ENCODE results near the gene PPP1R15A.

Gene PPP1R15A

DNA sequence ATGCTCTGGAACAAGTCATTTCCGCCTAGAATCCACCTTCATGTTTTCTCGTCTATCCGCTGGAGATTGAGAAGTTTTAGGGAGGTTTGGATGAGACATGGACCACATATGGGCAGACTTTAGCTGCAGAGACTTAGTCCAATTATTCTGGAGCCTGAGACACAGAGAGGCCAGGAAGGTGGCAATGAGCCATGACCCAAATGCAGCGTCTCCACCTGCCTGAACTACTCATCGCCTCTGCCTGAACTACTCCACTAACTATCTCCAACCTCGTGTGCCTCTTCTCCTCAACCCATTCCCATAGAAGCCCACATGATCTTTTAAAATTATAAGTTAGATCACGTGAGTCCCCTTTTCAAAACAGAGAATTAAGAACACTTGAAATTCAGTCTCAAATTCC, 9.4 kb upstream of the PPP1R15A start:
- no CpG with 5 or more reads among the region's 7 CpGs for WGBS, 2 donors (ENCODE audit: extremely low coverage in 2 of 2, insufficient read length in 2 of 2, insufficient replicate concordance in 1 of 2)
- H2BK15ac ChIP-seq (ENCODE audit: low read length), result no peak overlapping the region
- DNase-seq (ENCODE audit: low spot score), result no peak
- H2BK5ac ChIP-seq (ENCODE audit: low read length), result no peak overlapping the region
- H3K27ac ChIP-seq (replicated peaks; ENCODE audit: low read length), result no peak overlapping the region
- H3K36me3 ChIP-seq (replicated peaks in 1 of 2; ENCODE audit: control insufficient read depth in 2 of 2, insufficient read depth in 2 of 2, low read length in 2 of 2), result peaks cover 3 to 40% of the 10 kb centered on the region in 2 donors
- no peaks in the 10 kb centered on the region for H3K27me3 ChIP-seq (ENCODE audit: control insufficient read depth in 3 of 3, insufficient read depth in 3 of 3, low read depth in 1 of 3, low read length in 3 of 3)
- no peak overlapping the region for H2AK5ac ChIP-seq (ENCODE audit: low read depth, low read length)
- no peak overlapping the region for H4K8ac ChIP-seq (ENCODE audit: low read depth, low read length)
- H2BK12ac ChIP-seq (ENCODE audit: low read length), result no peak overlapping the region
- no peak overlapping the region for H3K4me3 ChIP-seq (ENCODE audit: low read length in 2 of 2)
- H4K91ac ChIP-seq (ENCODE audit: low read depth, low read length, poor library complexity), result no peak overlapping the region
- no peak overlapping the region for H2BK120ac ChIP-seq (ENCODE audit: low read depth, low read length)
- no peak overlapping the region for H3K4me2 ChIP-seq (ENCODE audit: insufficient read depth, low read length, poor library complexity, severe bottlenecking)
- H2AFZ ChIP-seq (ENCODE audit: low read length), result no peak overlapping the region
- no peaks in the 10 kb centered on the region for H3K9me3 ChIP-seq (replicated peaks in 1 of 2; ENCODE audit: control insufficient read depth in 2 of 2, insufficient read depth in 1 of 2, low read depth in 1 of 2, low read length in 2 of 2)
- no peak overlapping the region for H3K18ac ChIP-seq (ENCODE audit: low read length)
- H3K14ac ChIP-seq (ENCODE audit: low read length), result no peak overlapping the region
- no peak overlapping the region for H3K23ac ChIP-seq (ENCODE audit: low read depth, low read length, poor library complexity)
- no peak overlapping the region for H3K9ac ChIP-seq (ENCODE audit: low read depth, low read length, poor library complexity)
- H3K4me1 ChIP-seq (ENCODE audit: control insufficient read depth in 2 of 2, insufficient read depth in 1 of 2, low read depth in 1 of 2, low read length in 2 of 2), result peaks cover 16 to 18% of the 10 kb centered on the region in 2 donors
- no peak overlapping the region for H3K4ac ChIP-seq (ENCODE audit: low read length)
- peaks cover 4% of the 10 kb centered on the region for H3K79me1 ChIP-seq (ENCODE audit: low read depth, low read length)

DNA sequence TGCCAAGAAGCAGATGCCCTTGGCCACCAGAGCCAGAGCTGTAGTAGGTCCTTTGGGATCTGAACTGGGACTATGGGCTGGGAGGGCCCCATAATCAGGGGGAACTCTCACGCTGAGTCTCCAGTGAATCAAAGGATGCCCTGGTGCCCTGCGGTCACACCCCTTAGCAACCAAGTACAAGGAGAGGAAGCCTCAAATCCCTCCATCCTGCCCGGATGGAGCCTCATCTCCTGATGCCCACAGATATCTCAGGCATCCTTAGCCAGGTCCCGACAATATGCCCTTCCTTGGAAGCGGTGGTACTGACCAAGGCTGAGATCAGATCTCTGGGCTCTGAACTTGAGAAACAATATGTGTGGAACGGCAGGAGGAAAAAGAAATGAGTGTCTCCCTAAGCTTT, 5.5 kb upstream of the PPP1R15A start:
- no peak overlapping the region for H2BK12ac ChIP-seq (ENCODE audit: low read length)
- no peak overlapping the region for H3K4me2 ChIP-seq (ENCODE audit: insufficient read depth, low read length, poor library complexity, severe bottlenecking)
- H3K14ac ChIP-seq (ENCODE audit: low read length), result no peak overlapping the region
- DNase-seq (ENCODE audit: low spot score), result no peak
- H3K79me1 ChIP-seq (ENCODE audit: low read depth, low read length), result peaks cover 4% of the 10 kb centered on the region
- peak overlapping the region; percentile 32 for H3K18ac ChIP-seq (ENCODE audit: low read length)
- H3K4me3 ChIP-seq (ENCODE audit: low read length in 2 of 2), result no peak overlapping the region
- H3K27me3 ChIP-seq (ENCODE audit: control insufficient read depth in 3 of 3, insufficient read depth in 3 of 3, low read depth in 1 of 3, low read length in 3 of 3), result no peaks in the 10 kb centered on the region
- peaks cover 25 to 29% of the 10 kb centered on the region in 2 donors for H3K4me1 ChIP-seq (ENCODE audit: control insufficient read depth in 2 of 2, insufficient read depth in 1 of 2, low read depth in 1 of 2, low read length in 2 of 2)
- peak overlapping the region; percentile 0 for H2AK5ac ChIP-seq (ENCODE audit: low read depth, low read length)
- no peak overlapping the region for H4K91ac ChIP-seq (ENCODE audit: low read depth, low read length, poor library complexity)
- no peak overlapping the region for H2AFZ ChIP-seq (ENCODE audit: low read length)
- no peak overlapping the region for H4K8ac ChIP-seq (ENCODE audit: low read depth, low read length)
- H3K27ac ChIP-seq (replicated peaks; ENCODE audit: low read length), result no peak overlapping the region
- H3K4ac ChIP-seq (ENCODE audit: low read length), result no peak overlapping the region
- H3K36me3 ChIP-seq (replicated peaks in 1 of 2; ENCODE audit: control insufficient read depth in 2 of 2, insufficient read depth in 2 of 2, low read length in 2 of 2), result peaks cover 3 to 14% of the 10 kb centered on the region in 2 donors
- H3K9me3 ChIP-seq (replicated peaks in 1 of 2; ENCODE audit: control insufficient read depth in 2 of 2, insufficient read depth in 1 of 2, low read depth in 1 of 2, low read length in 2 of 2), result no peaks in the 10 kb centered on the region
- WGBS, 2 donors (ENCODE audit: extremely low coverage in 2 of 2, insufficient read length in 2 of 2, insufficient replicate concordance in 1 of 2), result no CpG with 5 or more reads among the region's 6 CpGs
- no peak overlapping the region for H3K23ac ChIP-seq (ENCODE audit: low read depth, low read length, poor library complexity)
- H2BK5ac ChIP-seq (ENCODE audit: low read length), result no peak overlapping the region
- H2BK15ac ChIP-seq (ENCODE audit: low read length), result no peak overlapping the region
- no peak overlapping the region for H2BK120ac ChIP-seq (ENCODE audit: low read depth, low read length)
- H3K9ac ChIP-seq (ENCODE audit: low read depth, low read length, poor library complexity), result no peak overlapping the region

DNA sequence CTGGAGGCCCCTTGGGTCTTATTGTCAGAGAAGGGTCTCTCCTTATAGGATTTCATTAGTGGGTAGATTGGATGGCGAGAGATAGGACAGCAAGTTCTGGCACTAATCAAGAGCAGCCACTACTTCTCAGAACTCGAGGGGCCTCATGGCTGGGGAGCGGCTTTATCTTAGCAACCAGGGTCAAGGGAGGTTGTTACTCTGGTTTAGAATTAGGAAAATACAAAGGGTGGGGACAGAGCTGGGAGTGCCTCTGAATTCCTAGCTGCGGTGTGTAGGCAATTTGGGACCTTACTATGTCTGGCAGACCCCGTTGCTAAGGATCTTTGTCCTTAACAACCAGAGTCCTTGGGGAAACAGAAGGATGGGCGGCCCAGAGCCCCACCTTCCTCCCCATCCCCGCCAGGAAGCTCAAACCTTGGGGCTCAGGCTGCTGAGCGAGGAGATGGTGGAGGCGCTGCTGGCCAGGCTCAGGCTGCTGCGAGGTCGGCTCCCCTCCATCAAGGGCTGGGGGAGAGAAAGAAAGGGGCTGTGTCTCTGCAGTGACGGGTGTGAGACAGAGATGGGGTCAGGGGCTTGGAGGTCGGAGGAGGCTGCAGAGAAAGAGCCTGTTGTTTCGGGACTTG, 5.0 kb upstream of the PPP1R15A start:
- peaks cover 27 to 28% of the 10 kb centered on the region in 2 donors for H3K4me1 ChIP-seq (ENCODE audit: control insufficient read depth in 2 of 2, insufficient read depth in 1 of 2, low read depth in 1 of 2, low read length in 2 of 2)
- no peaks in the 10 kb centered on the region for H3K27me3 ChIP-seq (ENCODE audit: control insufficient read depth in 3 of 3, insufficient read depth in 3 of 3, low read depth in 1 of 3, low read length in 3 of 3)
- no peak overlapping the region for H4K8ac ChIP-seq (ENCODE audit: low read depth, low read length)
- H2AFZ ChIP-seq (ENCODE audit: low read length), result no peak overlapping the region
- H2BK15ac ChIP-seq (ENCODE audit: low read length), result peak overlapping the region; percentile 99
- H3K9ac ChIP-seq (ENCODE audit: low read depth, low read length, poor library complexity), result peak overlapping the region; percentile 33
- H3K27ac ChIP-seq (replicated peaks; ENCODE audit: low read length), result no peak overlapping the region
- peak overlapping the region; percentile 47 for H3K14ac ChIP-seq (ENCODE audit: low read length)
- peak overlapping the region; percentile 59 for H4K91ac ChIP-seq (ENCODE audit: low read depth, low read length, poor library complexity)
- no peak overlapping the region for H3K23ac ChIP-seq (ENCODE audit: low read depth, low read length, poor library complexity)
- peak overlapping the region; percentile 93 for H2BK5ac ChIP-seq (ENCODE audit: low read length)
- H3K4me3 ChIP-seq (ENCODE audit: low read length in 2 of 2), result peak overlapping the region in 1 of 2 donors; percentile 26
- peaks cover 4% of the 10 kb centered on the region for H3K79me1 ChIP-seq (ENCODE audit: low read depth, low read length)
- peak overlapping the region; percentile 80 for H2BK12ac ChIP-seq (ENCODE audit: low read length)
- H2AK5ac ChIP-seq (ENCODE audit: low read depth, low read length), result peak overlapping the region; percentile 98
- WGBS, 2 donors (ENCODE audit: extremely low coverage in 2 of 2, insufficient read length in 2 of 2, insufficient replicate concordance in 1 of 2), result no CpG with 5 or more reads among the region's 14 CpGs
- H3K9me3 ChIP-seq (replicated peaks in 1 of 2; ENCODE audit: control insufficient read depth in 2 of 2, insufficient read depth in 1 of 2, low read depth in 1 of 2, low read length in 2 of 2), result no peaks in the 10 kb centered on the region
- peak overlapping the region; percentile 19 for H3K4ac ChIP-seq (ENCODE audit: low read length)
- H3K18ac ChIP-seq (ENCODE audit: low read length), result peak overlapping the region; percentile 92
- H3K36me3 ChIP-seq (replicated peaks in 1 of 2; ENCODE audit: control insufficient read depth in 2 of 2, insufficient read depth in 2 of 2, low read length in 2 of 2), result peaks cover 3 to 14% of the 10 kb centered on the region in 2 donors
- DNase-seq (ENCODE audit: low spot score), result no peak
- peak overlapping the region; percentile 56 for H3K4me2 ChIP-seq (ENCODE audit: insufficient read depth, low read length, poor library complexity, severe bottlenecking)
- H2BK120ac ChIP-seq (ENCODE audit: low read depth, low read length), result peak overlapping the region; percentile 98

DNA sequence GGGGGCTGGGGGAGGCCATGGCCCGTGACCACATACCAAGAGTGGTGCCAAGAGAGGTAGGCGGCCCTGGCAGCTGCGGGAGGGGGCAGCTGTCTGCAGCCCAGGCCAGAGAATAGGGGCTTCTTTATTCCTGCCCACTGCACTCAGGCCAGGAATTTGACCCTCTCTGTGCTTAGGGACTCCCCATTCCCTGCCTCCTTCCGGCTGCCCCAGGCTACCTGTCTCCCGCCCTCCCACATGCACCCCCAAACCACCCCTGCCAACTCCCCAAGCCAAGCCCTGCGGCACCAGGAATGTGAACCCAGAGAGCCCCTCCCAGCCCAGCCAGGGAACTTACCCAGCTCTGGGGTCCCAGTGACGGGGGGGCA, 4.5 kb upstream of the PPP1R15A start:
- DNase-seq (ENCODE audit: low spot score), result no peak
- Histone ChIP-seq H2BK12ac (ENCODE audit: low read length) (peak overlapping the region; percentile 80), H2BK120ac (ENCODE audit: low read depth, low read length) (peak overlapping the region; percentile 98), H2BK5ac (ENCODE audit: low read length) (peak overlapping the region; percentile 93), H4K8ac (ENCODE audit: low read depth, low read length) (no peak overlapping the region), H2AFZ (ENCODE audit: low read length) (peak overlapping the region; percentile 95), H4K91ac (ENCODE audit: low read depth, low read length, poor library complexity) (peak overlapping the region; percentile 59), H3K27ac (replicated peaks; ENCODE audit: low read length) (no peak overlapping the region), H3K4ac (ENCODE audit: low read length) (no peak overlapping the region), H3K23ac (ENCODE audit: low read depth, low read length, poor library complexity) (no peak overlapping the region), H3K9me3 (replicated peaks in 1 of 2; ENCODE audit: control insufficient read depth in 2 of 2, insufficient read depth in 1 of 2, low read depth in 1 of 2, low read length in 2 of 2) (no peaks in the 10 kb centered on the region), H3K36me3 (replicated peaks in 1 of 2; ENCODE audit: control insufficient read depth in 2 of 2, insufficient read depth in 2 of 2, low read length in 2 of 2) (peaks cover 3 to 14% of the 10 kb centered on the region in 2 donors), H3K79me1 (ENCODE audit: low read depth, low read length) (peaks cover 6% of the 10 kb centered on the region), H3K4me1 (ENCODE audit: control insufficient read depth in 2 of 2, insufficient read depth in 1 of 2, low read depth in 1 of 2, low read length in 2 of 2) (peaks cover 27 to 28% of the 10 kb centered on the region in 2 donors), H2AK5ac (ENCODE audit: low read depth, low read length) (peak overlapping the region; percentile 98), H3K9ac (ENCODE audit: low read depth, low read length, poor library complexity) (peak overlapping the region; percentile 66), H2BK15ac (ENCODE audit: low read length) (peak overlapping the region; percentile 99), H3K18ac (ENCODE audit: low read length) (peak overlapping the region; percentile 92), H3K4me2 (ENCODE audit: insufficient read depth, low read length, poor library complexity, severe bottlenecking) (peak overlapping the region; percentile 56), H3K14ac (ENCODE audit: low read length) (peak overlapping the region; percentile 47), H3K4me3 (ENCODE audit: low read length in 2 of 2) (peak overlapping the region in 1 of 2 donors; percentile 26), H3K27me3 (ENCODE audit: control insufficient read depth in 3 of 3, insufficient read depth in 3 of 3, low read depth in 1 of 3, low read length in 3 of 3) (no peaks in the 10 kb centered on the region)
- WGBS, 2 donors (ENCODE audit: extremely low coverage in 2 of 2, insufficient read length in 2 of 2, insufficient replicate concordance in 1 of 2), result no CpG with 5 or more reads among the region's 7 CpGs

All from neuronal stem cell (in vitro differentiated cells).